Astrocyte (in vitro differentiated cells and primary cell): ENCODE results near the gene ADAMTS10. TPM values are rescaled to one million over a fixed set of nuclear protein-coding genes. Genes with fewer than 3 reads are reported as not detected.

ENCODE experiments used
- DNase-seq: peaks from one replicate; pipeline ENCODE4 v3.0.0-alpha.2; 2010; ENCODE audit warnings: low read depth
- FAIRE-seq: peaks from 2 replicates; lab custom pipeline; 2011; peaks lifted over from hg19 to GRCh38; lab: Jason Lieb, UNC
- H2AFZ ChIP-seq: 2 replicates; pipeline ENCODE4 v1.6.0; 2012; ENCODE audit warnings: low read depth, low read length, inconsistent platforms
- H3K27ac ChIP-seq: 2 replicates; pipeline ENCODE4 v1.5.1; 2011; ENCODE audit warnings: low read depth, low read length, inconsistent platforms
- H3K27me3 ChIP-seq: 2 replicates; pipeline ENCODE4 v1.6.0; 2011; ENCODE audit warnings: low read length, inconsistent platforms; ENCODE audit not compliant: insufficient read depth
- H3K36me3 ChIP-seq: 2 replicates; pipeline ENCODE4 v1.5.1; 2011; ENCODE audit warnings: low read length, inconsistent platforms; ENCODE audit not compliant: insufficient read depth
- H3K4me1 ChIP-seq: 2 replicates; pipeline ENCODE4 v1.5.1; 2011; ENCODE audit warnings: low read length, inconsistent platforms; ENCODE audit not compliant: insufficient read depth
- H3K4me2 ChIP-seq: 2 replicates; pipeline ENCODE4 v1.6.0; 2012; ENCODE audit warnings: low read length, inconsistent platforms
- H3K4me3 ChIP-seq: 2 replicates; pipeline ENCODE4 v1.5.1; 2011; ENCODE audit warnings: low read depth, mild to moderate bottlenecking, low read length, inconsistent platforms; ENCODE audit not compliant: insufficient read depth
- H3K79me2 ChIP-seq: 2 replicates; pipeline ENCODE4 v1.6.0; 2012; ENCODE audit warnings: mild to moderate bottlenecking, low read length, inconsistent platforms; ENCODE audit not compliant: insufficient read depth
- H3K9ac ChIP-seq: 2 replicates; pipeline ENCODE4 v1.6.0; 2012; ENCODE audit warnings: mild to moderate bottlenecking, low read length, inconsistent platforms
- H3K9me3 ChIP-seq: 2 replicates; pipeline ENCODE4 v1.5.1; 2012; ENCODE audit warnings: low read depth, mild to moderate bottlenecking, low read length, inconsistent platforms; ENCODE audit not compliant: insufficient read depth
- H4K20me1 ChIP-seq: 2 replicates; pipeline ENCODE4 v1.6.0; 2012; ENCODE audit warnings: low read length, inconsistent platforms; ENCODE audit not compliant: insufficient read depth
- H3K27ac Mint-ChIP-seq: one replicate; pipeline ENCODE4 v1.8.0; 2021; ENCODE audit warnings: mild to moderate bottlenecking, mixed read lengths; ENCODE audit not compliant: unreplicated experiment
- H3K27me3 Mint-ChIP-seq: one replicate; pipeline ENCODE4 v1.8.0; 2021; ENCODE audit warnings: low read depth, mixed read lengths; ENCODE audit not compliant: unreplicated experiment
- H3K36me3 Mint-ChIP-seq: one replicate; pipeline ENCODE4 v1.8.0; 2021; ENCODE audit warnings: low read depth, mixed read lengths; ENCODE audit not compliant: unreplicated experiment
- H3K4me1 Mint-ChIP-seq: one replicate; pipeline ENCODE4 v1.8.0; 2021; ENCODE audit warnings: low read depth, mixed read lengths; ENCODE audit not compliant: unreplicated experiment
- H3K4me3 Mint-ChIP-seq: one replicate; pipeline ENCODE4 v1.8.0; 2021; ENCODE audit warnings: mild to moderate bottlenecking, moderate library complexity, mixed read lengths; ENCODE audit not compliant: unreplicated experiment
- H3K9me3 Mint-ChIP-seq: one replicate; pipeline ENCODE4 v1.8.0; 2021; ENCODE audit warnings: mild to moderate bottlenecking, mixed read lengths; ENCODE audit not compliant: unreplicated experiment
- CTCF ChIP-seq: IDR thresholded peaks from 2 replicates; pipeline ENCODE4 v1.5.1; 2011; ENCODE audit warnings: low read depth, mild to moderate bottlenecking, inconsistent platforms, low read length, moderate library complexity; ENCODE audit not compliant: insufficient read depth
- EZH2 ChIP-seq: IDR thresholded peaks from 2 replicates; pipeline ENCODE4 v1.6.1; 2012; ENCODE audit warnings: mild to moderate bottlenecking, low read length, inconsistent platforms; ENCODE audit not compliant: insufficient read depth
- total RNA-seq: library from RNA; stranded (reverse); gene quantifications from 2 replicates; pipeline ENCODE4 v1.2.1, GENCODE V29; 2021

The ADAMTS10 gene
- total RNA-seq, 1 donor from 2014 or later = 34.0 TPM

- Mint-ChIP-seq H3K9me3 (peaks cover 4% of the 10 kb centered on the region), H3K36me3 (peaks cover 26% of the 10 kb centered on the region), H3K27me3 (no peaks in the 10 kb centered on the region), H3K4me1 (peaks cover 11% of the 10 kb centered on the region), H3K4me3 (peak overlapping the region; percentile 83), H3K27ac (peak overlapping the region; percentile 54)
- H3K4me2 ChIP-seq = peak overlapping the region; percentile 100
- peak overlapping the region; percentile 90 for H3K27ac ChIP-seq
- peak; percentile 42 for DNase-seq
- peak overlapping the region; percentile 100 for H3K4me3 ChIP-seq
- peaks cover 8% of the 10 kb centered on the region for H3K9me3 ChIP-seq
- H3K79me2 ChIP-seq = peaks cover 42% of the 10 kb centered on the region
- H3K27me3 ChIP-seq = no peaks in the 10 kb centered on the region
- H3K4me1 ChIP-seq = peaks cover 34% of the 10 kb centered on the region
- no peak for TF ChIP-seq EZH2
- no peak for TF ChIP-seq CTCF
- H3K9ac ChIP-seq = peak overlapping the region; percentile 99
- H2AFZ ChIP-seq = peak overlapping the region; percentile 89
- H3K36me3 ChIP-seq = peaks cover 6% of the 10 kb centered on the region
- peaks cover 33% of the 10 kb centered on the region for H4K20me1 ChIP-seq
- no peak for FAIRE-seq
Observed at GRCh38 chr19:8608941-8609278, 1.6 kb downstream of the ADAMTS10 start.

GRCh38 chr19:8607386-8607785, 3.1 kb downstream of the ADAMTS10 start:
- Mint-ChIP-seq H3K4me1 (peaks cover 11% of the 10 kb centered on the region), H3K9me3 (peaks cover 5% of the 10 kb centered on the region), H3K4me3 (peak overlapping the region; percentile 12), H3K27me3 (no peaks in the 10 kb centered on the region), H3K27ac (no peak overlapping the region), H3K36me3 (peaks cover 36% of the 10 kb centered on the region)
- no peak overlapping the region for H3K9ac ChIP-seq
- peak; percentile 82 for DNase-seq
- peaks cover 34% of the 10 kb centered on the region for H3K4me1 ChIP-seq
- TF ChIP-seq EZH2 = no peak
- no peak for TF ChIP-seq CTCF
- no peak overlapping the region for H3K4me3 ChIP-seq
- peak overlapping the region; percentile 66 for H3K4me2 ChIP-seq
- no peak overlapping the region for H2AFZ ChIP-seq
- peaks cover 10% of the 10 kb centered on the region for H3K36me3 ChIP-seq
- peaks cover 41% of the 10 kb centered on the region for H4K20me1 ChIP-seq
- H3K9me3 ChIP-seq = peaks cover 8% of the 10 kb centered on the region
- no peak overlapping the region for H3K27ac ChIP-seq
- FAIRE-seq = no peak
- peaks cover 49% of the 10 kb centered on the region for H3K79me2 ChIP-seq
- no peaks in the 10 kb centered on the region for H3K27me3 ChIP-seq

GRCh38 chr19:8605514-8605913, 5.0 kb downstream of the ADAMTS10 start:
- H3K36me3 Mint-ChIP-seq = peaks cover 43% of the 10 kb centered on the region

More at GRCh38 chr19:8605514-8605913, 5.0 kb downstream of the ADAMTS10 start:
- Histone ChIP-seq H3K9me3 (peaks cover 8% of the 10 kb centered on the region), H3K79me2 (peaks cover 49% of the 10 kb centered on the region), H3K27ac (no peak overlapping the region), H2AFZ (no peak overlapping the region), H3K27me3 (no peaks in the 10 kb centered on the region), H3K9ac (no peak overlapping the region), H3K36me3 (peaks cover 13% of the 10 kb centered on the region), H3K4me2 (no peak overlapping the region), H3K4me1 (peaks cover 29% of the 10 kb centered on the region), H4K20me1 (peaks cover 51% of the 10 kb centered on the region), H3K4me3 (no peak overlapping the region)
- Mint-ChIP-seq H3K4me1 (peaks cover 11% of the 10 kb centered on the region), H3K27ac (no peak overlapping the region), H3K9me3 (peaks cover 5% of the 10 kb centered on the region), H3K27me3 (no peaks in the 10 kb centered on the region), H3K4me3 (no peak overlapping the region)
- TF ChIP-seq EZH2 (no peak), CTCF (no peak)
- FAIRE-seq = no peak
- DNase-seq = no peak
